HG02623 (cell line): ENCODE data around the gene ACP7.
"Not testable (repeated sequence)": the region's sequence is repeated elsewhere in the genome, so short reads cannot be mapped to it uniquely, and the experiment has no call there.

Source experiments
- ATAC-seq: cut with Tn5 transposase; IDR thresholded peaks from one replicate; pipeline ENCODE4 v1.9.1; 2021; ENCODE audit warnings: moderate library complexity; ENCODE audit not compliant: unreplicated experiment

Gene ACP7

DNA sequence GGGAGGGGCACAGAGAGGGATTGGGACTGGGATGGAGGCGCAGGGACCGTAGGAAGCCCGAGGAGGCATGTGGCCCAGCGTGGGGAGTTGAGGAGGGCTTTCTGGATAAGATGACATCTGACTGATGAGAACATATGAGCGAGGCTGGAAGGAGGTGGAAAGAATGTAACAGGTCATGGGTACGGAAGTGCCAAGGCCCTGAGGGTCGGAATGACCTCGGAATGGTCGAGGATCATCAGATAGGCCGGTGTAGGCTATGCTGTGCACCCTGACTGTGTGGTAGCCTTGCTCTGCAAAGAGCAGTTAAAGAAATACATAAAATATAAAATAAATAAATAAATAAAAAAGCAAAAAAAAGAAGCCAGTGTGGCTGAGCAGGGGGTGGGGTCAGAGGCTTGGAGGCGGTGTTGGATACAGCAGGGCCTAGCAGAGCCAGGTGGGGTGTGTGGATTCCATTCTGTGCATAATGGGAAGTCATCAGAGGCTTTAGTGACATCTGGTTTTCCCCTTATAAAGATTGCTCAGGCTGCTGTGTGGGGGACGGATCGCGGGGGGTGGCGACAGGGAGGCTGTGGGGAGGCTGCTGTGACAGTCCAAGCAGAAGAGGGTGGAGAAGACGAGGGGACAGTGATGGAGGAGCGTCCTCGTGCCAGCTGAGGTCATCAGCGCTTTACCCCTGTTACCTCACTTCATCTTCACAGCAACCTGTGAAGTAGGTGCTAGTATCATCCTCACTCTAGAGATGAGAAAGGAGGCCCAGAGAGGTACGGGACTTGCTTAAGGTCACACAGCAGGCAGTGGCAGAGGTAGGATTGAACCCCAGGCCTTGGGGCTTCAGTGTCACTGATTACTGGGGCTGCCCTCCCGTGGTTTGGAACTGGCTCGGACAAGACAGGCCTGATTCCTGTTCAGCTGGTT is 46.4 kb downstream of the ACP7 start:
- no peak for ATAC-seq

- no peak for ATAC-seq
Measured at GRCh38 chr19:39131255-39131755, 47.1 kb downstream of the ACP7 start.

GRCh38 chr19:39132344-39132969 is 48.3 kb downstream of the ACP7 start:
- no peak for ATAC-seq

- ATAC-seq: no peak
Measured at GRCh38 chr19:39133431-39134270, 49.5 kb downstream of the ACP7 start.

DNA sequence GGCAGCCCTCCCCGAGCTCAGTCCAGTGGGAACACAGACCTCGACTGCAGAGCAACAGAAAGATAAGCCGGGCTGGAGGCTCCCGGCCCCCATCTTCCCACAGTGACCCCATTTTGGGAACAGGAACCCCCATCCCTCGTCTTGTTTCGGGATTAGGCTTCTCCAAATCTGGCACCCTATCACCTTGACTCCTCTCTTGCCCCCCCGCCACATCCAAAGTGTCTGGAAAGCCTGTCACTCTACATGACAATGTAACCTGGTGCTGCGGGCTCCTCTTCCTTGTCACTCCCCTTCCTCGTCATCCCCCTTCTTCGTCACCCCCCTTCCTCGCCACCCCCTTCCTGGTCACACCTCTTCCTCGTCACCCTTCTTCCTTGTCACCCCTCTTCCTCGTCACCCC is 51.5 kb downstream of the ACP7 start:
- ATAC-seq: no peak

GRCh38 chr19:39136225-39136940 is 52.2 kb downstream of the ACP7 start:
- no peak for ATAC-seq

DNA sequence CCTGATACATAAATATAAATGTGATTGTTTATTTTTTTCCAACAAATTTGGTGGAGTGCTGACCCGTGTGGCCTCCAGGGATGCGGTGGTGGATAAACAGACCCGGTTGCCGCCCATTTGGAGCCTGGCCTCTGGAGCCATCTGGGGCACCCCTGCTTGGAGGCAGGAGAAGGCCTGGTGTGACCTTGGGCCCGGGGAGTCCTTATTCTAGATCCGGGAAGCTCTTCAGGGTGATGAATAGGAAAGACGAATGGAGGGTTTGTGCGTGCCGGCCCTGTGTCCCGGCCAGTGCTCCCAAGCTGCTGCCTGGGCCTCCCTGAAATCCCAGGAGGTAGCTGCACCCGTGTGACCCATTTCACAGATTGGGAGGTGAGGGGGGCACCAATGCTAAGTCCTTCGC is 53.0 kb downstream of the ACP7 start:
- no peak for ATAC-seq

DNA sequence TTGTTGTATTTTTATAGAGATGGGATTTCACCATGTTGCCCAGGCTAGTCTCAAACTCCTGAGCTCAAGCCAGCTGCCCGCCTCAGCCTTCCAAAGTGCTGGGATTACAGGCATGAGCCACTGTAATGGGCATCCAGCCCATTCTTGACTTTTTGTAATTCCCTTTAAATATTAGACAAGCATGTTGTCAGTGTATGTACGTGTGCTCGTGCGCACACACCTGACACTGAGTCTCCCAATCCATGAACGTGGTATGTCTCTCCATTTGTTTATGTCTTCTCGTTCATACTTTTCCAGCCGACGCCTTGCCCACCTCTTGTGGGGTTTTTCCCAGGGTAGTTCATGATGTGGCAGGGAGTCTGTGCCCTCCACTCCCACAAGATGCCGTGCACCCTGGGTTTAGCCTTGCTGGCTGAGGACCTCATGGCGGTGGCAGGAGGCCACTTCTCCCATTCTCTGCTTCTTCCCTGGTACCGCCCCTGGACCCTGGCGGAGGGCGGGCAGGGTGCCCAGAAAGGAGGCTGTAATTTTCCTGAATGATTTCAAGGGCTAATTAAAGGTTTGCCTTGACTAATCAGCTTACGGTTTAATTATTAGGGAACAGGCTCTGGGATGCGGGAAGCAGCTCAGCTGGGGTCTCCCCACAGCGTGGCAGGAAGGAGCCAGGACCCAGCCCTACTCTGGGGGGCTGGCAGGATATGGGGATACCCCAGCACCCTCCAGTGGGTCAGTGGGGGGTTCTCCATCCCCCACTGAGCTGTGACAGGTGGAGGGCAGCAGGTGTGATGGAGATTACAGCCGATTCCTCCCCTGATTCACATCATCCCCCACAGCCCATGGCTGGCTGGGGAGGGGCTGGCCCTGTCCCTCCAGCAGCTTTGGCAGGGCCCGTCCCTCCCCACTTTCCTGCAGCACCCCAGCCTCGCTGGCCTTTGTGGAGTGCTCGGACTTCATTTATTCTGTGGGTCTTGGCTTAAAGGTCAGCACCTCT is 54.3 kb downstream of the ACP7 start:
- ATAC-seq: no peak

GRCh38 chr19:39139305-39139874 is 55.2 kb downstream of the ACP7 start:
- ATAC-seq: no peak

- no peak for ATAC-seq
Measured at GRCh38 chr19:39139971-39140453, 55.8 kb downstream of the ACP7 start.

- ATAC-seq: no peak
Measured at GRCh38 chr19:39140594-39140993, 56.4 kb downstream of the ACP7 start.

GRCh38 chr19:39141929-39142328 is 57.8 kb downstream of the ACP7 start:
- no peak for ATAC-seq

- ATAC-seq: no peak
Measured at GRCh38 chr19:39142630-39143029, 58.5 kb downstream of the ACP7 start.

DNA sequence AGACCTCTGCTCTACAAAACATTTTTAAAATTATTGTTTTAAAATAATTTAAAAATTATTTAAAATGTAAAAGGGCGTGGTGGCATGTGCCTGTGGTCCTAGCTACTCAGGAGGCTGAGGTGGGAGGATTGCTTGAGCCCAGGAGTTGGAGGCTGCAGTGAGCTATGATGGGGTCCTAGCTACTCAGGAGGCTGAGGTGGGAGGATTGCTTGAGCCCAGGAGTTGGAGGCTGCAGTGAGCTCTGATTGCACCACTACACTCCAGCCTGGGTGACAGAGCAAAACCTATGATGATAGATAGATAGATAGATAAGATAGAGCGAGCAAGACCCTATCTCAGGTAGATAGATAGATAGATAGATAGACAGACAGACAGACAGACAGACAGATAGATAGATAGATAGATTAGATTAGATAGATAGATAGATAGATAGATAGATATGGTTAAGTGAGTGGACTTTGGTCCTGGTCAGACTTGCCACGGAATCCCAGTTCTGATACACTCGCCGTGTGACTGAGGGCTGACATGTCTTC is 59.7 kb downstream of the ACP7 start:
- not testable (repeated sequence) for ATAC-seq

GRCh38 chr19:39144290-39145071 is 60.3 kb downstream of the ACP7 start:
- no peak for ATAC-seq

- ATAC-seq: no peak
Measured at GRCh38 chr19:39145180-39145953, 61.2 kb downstream of the ACP7 start.

GRCh38 chr19:39146091-39146490 is 61.9 kb downstream of the ACP7 start:
- no peak for ATAC-seq
